GF-D8 (cell line): ENCODE measurements around the gene TMEM116.
"Not testable (repeated sequence)": the region's sequence is repeated elsewhere in the genome, so short reads cannot be mapped to it uniquely, and the experiment has no call there.

ENCODE experiments used
- DNase-seq: peaks from one replicate; lab custom pipeline; 2025; lab: John Stamatoyannopoulos, UW

Gene TMEM116

DNA sequence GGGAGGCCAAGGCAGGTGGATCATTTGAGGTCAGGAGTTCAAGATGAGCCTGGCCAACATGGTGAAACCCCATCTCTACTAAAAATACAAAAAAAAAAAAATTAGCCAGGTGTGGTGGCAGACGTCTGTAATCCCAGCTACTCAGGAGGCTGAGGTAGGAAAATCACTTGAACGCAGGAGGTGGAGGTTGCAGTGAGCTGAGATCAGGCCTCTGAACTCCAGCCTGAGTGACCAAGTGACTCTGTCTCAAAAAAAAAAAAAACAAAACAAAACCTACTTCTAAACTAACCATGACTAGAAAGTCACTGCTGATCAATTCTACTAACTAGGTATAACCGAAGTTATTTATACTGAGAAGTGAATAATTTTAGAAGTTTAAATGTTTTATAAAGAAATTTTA, 3.4 kb downstream of the TMEM116 start:
- DNase-seq: not testable (repeated sequence)

DNA sequence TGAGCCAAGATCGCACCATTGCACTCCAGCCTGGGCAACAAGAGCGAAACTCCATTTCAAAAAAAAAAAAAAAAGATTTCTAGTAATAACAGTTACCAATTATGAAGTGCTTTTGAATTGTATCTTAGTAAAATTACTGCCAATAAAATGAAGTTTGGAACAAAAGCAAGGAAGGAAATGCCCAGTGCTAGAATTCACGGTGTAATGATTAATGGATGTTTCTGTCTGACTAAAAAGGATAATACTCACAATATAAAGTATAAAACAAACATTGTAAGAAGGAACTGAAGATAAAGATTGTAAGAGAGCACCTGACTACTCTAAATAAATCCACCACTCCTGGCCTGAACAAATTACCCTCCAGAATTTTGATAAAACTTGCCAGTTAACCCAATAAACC, 4.0 kb downstream of the TMEM116 start:
- no peak for DNase-seq

DNA sequence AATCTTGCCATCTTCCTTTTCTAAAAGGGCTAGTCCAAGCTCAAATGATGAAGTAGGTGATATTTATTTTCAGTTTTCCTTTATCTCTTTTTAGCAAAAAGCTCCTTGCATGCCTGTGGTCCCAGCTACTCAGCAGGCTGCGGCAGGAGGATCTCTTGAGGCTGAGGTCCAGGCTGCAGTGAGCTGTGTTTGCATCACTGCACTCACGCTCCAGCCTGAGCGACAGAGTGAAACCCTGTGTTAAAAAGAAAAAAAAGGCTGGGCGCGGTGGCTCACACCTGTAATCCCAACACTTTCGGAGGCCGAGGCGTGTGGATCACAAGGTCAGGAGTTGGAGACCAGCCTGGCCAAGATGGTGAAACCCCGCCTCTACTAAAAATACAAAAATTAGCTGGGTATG, 5.0 kb downstream of the TMEM116 start:
- no peak for DNase-seq

DNA sequence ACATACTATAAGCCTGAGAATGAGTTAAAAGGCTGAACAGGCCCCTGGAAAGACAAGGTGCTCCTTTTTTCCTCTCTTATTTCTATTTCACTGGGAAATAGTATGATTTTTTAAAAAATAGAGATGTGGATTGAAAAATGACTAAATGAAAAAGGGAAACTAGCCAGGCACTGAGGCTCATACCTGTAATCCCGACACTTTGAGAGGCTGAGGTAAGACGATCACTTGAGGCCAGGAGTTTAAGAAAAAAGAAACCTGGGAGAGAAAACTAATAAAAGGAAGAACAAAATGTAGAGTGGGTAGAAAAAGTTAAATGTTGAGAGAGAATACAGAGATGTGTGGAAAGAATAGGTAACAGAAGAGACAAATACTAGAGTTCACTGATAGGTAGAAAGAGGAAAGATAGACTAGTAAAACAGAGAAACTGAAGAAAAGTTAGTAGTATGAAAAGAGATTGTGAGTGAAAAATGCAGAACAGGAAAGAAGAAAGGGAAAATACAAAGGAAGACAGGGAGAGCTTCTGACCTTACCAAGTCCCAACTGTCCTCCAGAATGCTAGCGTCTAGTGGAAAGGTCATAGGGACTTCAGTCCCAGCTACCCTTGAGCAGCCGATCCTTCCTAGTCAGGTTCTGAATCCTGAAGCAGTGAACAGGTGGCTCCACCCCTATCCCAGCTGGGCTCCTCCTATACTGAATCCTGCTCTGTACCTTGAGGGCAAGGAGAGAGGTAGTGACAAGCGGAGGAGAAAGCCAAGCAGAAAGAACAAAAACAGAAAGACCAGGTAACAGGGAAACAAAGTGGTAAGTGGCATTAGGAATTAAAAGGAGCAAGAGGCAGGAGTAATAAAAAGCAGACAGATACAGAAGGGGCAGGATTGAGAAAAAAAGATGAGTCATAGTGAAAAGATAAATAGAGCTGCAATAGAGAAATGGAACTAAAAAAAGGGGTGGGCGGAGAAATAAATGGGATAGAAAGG, 7.3 kb downstream of the TMEM116 start:
- DNase-seq: no peak

DNA sequence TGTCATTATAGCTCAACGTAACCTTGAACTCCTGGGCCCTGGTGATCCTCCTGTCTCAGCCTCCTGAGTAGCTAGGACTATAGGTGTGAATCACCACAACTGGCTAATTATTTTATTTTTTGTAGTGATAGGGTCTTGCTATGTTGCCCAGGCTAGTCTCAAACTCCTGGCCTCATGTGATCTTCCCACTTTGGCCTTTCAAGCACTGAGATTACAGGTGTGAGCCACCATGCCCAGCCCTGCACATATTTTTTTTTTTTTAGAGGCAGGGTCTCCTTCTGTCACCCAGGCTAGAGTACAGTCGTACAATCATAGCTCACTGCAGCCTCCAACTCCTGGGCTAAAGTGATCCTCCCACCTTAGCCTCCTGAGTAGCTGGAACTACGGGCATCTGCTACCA, 8.9 kb downstream of the TMEM116 start:
- DNase-seq: no peak

DNA sequence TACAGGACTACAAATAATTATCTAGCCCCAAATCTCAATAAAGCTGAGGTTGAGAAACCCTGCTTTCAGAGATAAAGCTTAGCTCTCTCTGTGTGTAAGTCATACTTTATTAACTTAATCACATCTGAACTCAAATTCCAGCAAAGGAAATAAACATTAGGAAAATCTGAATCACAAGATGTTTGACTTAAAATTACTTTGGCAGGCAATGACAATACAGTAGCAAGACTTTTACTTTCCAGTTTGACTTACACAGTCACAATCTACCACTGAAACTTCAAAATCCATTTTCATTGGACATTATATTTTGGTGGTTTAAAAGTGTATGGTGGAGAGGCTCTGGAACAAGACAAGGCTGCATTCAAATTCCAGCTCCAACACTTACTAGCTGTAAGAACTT, 11.4 kb downstream of the TMEM116 start:
- no peak for DNase-seq

DNA sequence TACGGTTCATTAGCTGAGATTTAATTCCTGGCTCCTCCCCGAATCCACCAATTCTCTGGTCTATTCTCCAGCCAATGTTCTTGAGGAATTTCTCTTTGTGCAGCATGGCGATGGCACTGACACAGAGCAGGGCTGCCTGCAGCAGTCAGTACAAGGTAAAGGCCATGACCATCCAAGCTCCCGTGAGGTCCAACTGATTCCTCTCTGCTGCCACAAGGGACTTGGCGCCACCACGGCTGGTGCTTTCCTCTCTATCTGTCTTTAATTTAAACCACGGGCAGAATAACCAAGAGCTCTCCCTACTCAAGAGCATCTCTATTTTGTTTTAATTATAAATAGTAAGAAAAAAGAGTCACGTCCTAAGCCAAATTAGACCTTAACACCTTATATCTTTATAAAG, 12.1 kb downstream of the TMEM116 start:
- DNase-seq: no peak

DNA sequence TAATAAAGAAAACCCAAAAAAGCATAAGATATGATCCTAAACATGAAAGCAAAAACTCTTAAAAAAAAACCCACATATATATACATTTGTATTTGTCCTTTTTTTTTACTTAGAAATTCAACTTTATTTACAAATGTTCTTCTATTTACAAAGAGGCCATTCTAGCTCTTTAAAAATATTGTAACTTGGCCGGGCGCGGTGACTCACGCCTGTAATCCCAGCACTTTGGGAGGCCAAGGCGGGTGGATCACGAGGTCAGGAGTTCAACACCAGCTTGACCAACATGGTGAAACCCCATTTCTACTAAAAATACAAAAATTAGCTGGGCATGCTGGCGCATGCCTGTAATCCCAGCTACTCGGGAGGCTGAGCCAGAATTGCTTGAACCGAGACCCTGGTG, 13.8 kb downstream of the TMEM116 start:
- DNase-seq: not testable (repeated sequence)

DNA sequence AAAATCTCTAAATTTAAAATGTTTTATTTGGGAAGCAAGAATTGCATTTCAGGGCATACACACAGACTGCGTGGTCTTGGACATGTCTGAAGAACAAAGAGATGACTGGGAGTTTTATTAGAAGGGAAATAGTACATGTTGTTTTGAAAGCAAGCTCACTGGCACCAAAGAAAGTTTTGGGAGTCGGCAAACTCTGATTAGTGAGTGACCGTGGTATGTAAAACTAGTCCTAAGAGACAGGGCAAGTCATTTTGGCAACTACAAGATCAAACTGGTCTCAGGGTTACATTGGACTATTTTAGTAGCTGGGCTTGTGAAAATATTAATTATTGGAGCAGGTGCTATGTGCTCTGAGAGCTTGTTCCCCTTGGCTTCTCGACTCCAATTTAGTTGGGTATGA, 14.9 kb downstream of the TMEM116 start:
- DNase-seq: no peak

DNA sequence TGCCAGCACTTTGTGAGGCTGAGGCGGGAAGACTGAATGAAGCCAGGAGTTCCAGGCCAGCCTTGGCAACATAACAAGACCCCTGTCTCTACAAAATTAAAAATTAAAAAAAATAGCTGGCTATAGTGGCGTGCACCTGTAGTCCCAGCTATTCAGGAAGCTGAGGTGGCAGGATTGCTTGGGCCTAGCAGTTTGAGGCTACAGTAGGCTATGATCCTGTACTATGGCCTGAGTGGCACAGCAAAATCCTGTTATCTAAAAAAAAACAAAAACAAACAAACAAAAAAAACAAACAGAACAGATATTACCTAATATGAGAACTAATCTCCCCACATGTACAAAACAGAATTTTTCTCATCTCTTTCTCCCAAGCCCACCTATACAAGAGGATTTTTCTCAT, 15.7 kb downstream of the TMEM116 start:
- no peak for DNase-seq

DNA sequence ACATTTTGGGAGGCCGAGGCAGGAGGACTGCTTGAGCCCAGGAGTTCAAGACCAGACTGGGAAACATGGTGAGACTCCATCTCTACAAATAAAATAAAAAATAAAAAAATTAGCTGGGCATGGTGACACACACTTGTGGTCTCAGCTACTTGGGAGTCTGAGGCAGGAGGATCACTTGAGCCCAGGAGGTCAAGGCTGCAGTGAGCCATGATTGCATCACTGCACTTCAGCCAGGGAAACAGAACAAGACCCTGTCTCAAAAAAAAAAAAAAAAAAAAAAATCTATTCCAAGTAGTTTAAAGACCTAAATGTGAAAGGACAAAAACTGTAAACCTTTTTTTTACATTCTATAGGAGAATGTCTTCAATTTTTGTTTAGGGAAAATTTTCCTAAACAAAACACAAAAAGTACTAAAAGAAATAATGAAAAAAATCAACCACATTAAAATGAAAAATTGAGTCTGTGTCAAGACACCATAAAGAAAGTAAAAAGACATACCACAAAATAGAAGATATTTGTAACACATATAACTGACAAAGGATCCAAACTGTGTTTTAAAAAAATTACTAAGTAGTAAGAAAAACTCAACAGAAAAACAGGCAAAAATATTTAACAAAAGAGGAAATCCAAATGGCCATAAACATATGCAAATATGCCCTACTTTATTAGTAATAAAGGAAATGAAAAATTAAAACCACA, 17.0 kb downstream of the TMEM116 start:
- DNase-seq: no peak

DNA sequence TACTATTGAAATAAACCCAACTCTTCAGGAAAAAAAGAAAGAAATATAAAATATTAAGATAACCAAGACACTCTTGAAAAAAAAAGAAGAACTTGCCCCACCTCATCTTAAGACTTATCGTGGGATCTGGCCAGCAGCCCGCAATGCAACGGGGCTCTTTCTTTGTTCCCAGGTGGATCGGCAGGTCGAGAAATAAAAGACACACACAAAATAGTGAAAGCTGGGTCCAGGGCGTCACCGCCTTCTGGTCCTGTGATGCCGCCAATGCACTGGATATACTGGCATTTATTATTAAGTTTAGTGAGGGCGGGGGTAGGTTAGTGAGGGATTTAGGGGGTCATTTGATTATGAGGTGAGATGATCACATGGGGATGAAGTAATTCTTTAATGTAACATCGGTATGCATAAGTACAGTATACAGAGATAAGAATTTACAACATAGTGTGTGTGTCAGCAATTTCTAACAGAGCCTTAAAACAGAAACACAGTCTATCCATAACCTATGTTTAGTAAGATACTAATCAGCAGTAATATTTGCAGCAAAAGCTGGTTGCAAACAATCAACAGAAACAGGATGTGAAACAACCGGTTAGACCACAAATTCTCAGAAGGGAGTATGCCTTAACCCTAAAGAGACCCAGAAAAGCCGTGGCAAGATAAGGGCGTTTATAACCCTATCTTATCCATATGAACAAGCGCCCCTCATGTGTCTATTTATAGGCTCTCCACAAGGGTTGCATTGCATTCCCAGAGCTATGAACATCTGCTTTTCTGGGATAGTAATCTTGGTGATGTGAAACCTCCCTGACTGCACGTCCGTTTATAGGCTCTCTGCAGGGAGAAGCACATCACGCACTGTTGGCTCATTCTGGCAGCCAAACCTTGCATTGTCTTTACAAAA, 18.5 kb downstream of the TMEM116 start:
- not testable (repeated sequence) for DNase-seq

DNA sequence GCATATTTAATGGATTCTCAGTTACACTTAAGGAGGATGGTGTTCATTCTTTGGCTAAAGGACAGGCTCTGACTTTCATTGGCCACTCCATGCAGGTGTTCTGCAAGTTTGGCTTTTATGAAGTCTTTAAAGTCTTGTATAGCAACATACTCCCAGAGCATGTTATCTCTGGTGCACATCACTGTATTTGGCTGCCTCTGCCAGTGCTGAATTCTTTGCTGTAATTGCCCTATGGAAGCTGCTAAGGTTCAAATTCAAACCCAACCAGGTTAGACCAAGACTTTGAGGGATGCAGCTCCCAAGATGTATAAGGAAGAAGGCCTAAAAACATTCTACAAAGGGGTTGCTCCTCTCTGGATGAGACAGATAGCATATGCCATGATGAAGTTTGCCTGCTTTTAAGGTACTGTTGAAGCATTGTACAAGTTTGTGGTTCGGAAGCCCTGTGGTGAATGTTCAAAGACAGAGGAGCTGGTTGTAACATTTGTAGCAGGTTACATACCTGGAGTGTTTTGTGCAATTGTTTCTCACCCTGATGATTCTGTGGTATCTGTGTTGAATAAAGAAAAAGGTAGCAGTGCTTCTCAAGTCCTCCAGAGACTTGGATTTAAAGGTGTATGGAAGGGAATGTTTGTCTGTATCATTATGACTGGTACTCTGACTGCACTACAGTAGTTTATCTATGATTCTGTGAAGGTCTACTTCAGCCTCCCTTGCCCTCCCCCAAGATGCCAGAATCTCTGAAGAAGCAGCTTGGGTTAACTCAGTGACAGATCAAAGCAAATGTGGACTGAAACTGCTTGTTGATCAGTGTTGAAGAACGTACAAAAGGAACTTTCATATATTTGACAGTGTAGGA, 19.4 kb downstream of the TMEM116 start:
- DNase-seq: no peak

DNA sequence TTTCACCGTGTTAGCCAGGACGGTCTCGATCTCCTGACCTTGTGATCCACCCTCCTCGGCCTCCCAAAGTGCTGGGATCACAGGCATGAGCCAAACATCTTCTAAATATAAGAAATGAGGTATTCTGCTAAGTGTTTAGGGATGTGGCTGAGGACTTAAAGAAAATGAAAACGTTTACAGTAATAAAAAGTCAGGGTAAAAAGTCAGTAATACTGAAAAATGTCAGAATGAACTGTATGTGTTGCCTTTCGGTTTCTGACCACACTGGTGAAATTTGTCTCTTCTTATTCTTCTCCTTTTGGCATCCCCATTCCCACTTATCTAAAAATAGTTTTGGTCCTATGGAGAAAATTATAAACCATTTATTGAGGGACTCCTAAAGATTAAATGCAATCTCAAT, 20.5 kb downstream of the TMEM116 start:
- no peak for DNase-seq

DNA sequence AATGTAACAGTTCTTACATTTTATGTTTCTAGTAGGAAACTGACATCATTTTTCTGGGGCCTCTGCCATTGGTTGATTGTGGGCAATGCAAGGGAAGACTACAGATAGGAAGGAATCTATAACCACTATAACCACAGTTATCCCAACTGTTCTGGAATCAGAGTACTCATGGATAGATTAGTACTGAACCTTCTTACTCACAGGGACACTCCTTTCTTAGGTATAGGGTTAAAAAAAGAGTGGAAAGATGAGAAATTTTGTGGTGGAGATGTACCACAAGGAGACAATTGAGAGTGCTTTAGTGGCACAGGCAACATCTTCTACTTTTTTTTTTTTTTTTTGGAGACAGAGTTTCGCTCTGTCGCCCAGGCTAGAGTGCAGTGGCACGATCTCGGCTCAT, 21.0 kb downstream of the TMEM116 start:
- DNase-seq: no peak

DNA sequence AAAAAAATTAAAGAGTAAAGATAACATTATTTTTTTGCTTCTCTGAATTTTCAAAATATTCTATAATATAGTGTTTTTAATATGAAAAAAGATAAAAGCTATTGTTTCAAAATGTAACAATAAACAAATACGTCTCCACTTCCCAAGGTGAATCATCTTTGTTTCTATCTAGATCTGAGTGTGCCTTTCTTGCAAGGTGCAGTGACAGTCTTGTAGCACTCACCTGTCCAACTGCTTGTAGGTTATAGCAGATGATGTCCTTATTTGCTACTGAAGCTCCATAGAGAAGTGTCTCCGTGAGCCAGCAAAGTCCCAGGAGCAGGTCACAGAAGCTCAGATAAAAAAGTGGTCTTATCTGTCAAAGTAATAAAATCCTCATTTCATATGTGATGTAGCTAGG, 21.4 kb downstream of the TMEM116 start:
- no peak for DNase-seq

DNA sequence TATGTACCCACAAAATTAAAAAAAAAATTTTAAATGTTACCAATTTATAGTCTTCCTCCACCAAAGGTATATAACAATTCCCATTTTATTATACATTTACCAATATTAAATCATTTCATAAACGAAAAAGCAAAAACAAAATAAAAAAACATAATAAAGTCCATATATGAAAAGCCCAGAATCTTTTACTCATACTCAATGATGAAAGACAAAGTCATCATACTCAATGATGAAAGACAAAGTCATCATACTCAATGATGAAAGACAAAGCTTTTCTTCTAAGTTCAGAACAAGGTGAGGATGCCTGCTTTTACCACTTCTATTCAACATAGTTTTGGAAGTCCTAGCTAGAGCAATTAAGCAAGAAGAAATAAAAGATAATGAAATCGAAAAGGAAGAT, 28.1 kb downstream of the TMEM116 start:
- no peak for DNase-seq

DNA sequence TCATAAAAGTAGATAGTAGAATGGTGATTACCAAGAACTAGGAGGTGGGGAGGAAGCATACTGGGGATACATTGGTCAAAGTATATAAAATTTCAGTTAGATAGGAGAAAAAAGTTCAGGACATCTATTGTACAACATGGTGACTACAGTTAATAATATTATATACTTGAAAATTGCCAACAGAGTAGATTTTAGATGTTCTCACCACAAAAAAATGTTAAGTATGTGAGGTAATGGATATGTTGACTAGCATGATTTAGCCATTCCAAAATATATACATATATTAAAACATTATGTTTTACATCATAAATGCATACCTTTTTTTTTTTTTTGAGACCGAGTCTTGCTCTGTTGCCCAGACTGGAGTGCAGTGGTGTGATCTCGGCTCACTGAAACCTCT, 31.0 kb downstream of the TMEM116 start:
- DNase-seq: no peak

DNA sequence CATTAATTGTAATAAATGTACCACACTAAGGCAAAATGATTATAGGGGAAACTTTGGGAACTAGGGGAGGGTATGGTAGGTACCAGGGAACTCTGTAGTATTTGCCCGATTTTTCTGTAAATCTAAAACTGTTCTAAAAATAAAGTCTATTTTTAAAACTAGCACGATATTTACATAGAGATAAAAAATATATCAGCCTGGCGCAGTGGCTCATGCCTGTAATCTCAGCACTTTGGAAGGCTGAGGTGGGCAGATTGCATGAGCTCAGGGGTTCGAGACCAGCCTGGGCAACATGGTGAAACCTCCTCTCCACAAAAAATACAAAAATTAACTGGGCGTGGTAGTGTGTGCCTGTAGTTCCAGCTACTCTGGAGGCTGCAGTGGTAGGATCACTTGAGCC, 32.4 kb downstream of the TMEM116 start:
- no peak for DNase-seq

DNA sequence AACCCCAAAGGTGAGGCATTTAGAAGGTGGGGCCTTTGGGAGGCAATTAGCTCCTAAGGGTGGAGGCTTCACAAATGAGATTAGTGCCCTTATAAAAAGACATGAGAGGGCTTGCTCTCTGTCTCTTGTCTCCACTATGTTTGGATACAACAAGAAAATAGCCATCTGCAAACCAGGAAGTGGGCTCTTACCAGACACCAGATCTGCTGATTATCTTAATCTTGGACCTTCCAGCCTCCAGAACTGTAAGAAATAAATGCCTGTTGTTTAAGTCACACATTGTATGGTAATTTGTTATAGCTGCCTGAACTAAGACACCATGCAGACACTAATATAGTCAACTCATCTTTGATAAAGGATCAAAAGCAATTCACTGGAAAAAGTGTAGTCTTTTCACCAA, 34.4 kb downstream of the TMEM116 start:
- DNase-seq: no peak

DNA sequence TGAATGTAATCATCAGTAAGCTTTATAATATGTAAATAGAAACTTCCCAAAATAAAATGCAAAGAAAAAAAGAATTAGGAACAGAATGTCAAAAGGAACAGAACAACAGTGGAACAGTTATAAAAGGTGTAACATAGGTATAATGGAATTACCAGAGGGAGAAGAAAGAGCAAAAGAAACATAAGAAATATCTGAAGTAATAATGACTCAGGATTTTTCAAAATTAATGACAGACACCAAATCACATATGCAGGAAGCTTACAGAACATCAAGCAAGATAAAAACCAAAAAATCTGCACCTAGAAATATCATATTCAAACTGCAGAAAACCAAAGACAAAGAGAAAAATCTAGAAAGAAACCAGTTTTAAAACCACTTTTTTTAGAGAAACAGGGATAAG, 36.1 kb downstream of the TMEM116 start:
- no peak for DNase-seq
